OCI-LY7 (cell line): ENCODE results near the gene DIRAS1. TPM values are rescaled to one million over a fixed set of nuclear protein-coding genes. Genes with fewer than 3 reads are reported as not detected.

Source experiments
- BruUV-seq: library from RNA; stranded (reverse); fragments of 400-500 nt; replicated peaks from 2 replicates; lab custom pipeline; 2021; lab: Mats Ljungman, UMichigan
- CTCF ChIA-PET: fragments of 300-600 bp; sonication (Branson Sonifier 250); formaldehyde crosslinking; loops from one replicate; lab custom pipeline; 2022; ENCODE audit warnings: antibody characterized with exemption; ENCODE audit not compliant: unreplicated experiment; lab: Charles Lee
- POLR2A ChIA-PET: fragments of 300-600 bp; sonication (Branson Sonifier 250); formaldehyde crosslinking; loops from one replicate; lab custom pipeline; 2022; ENCODE audit warnings: antibody characterized with exemption; lab: Charles Lee
- DNase-seq: peaks from one replicate; pipeline ENCODE4 v3.0.0-alpha.2; 2015; ENCODE audit warnings: low spot score
- H2AFZ ChIP-seq: fragments of 200-600 bp; sonication (generic), shearing (Covaris generic); 2 replicates; pipeline ENCODE4 v1.6.1; 2014; ENCODE audit warnings: mild to moderate bottlenecking, antibody characterized with exemption, low read length, moderate library complexity
- H3K27ac ChIP-seq: fragments of 200-600 bp; sonication (generic); 2 replicates; pipeline ENCODE4 v1.5.1; 2014; ENCODE audit warnings: mixed run types, low read depth, mild to moderate bottlenecking, moderate library complexity, low read length, inconsistent platforms; ENCODE audit not compliant: poor library complexity, severe bottlenecking
- H3K36me3 ChIP-seq: fragments of 200-600 bp; sonication (generic); 2 replicates; pipeline ENCODE4 v1.6.1; 2014; ENCODE audit warnings: mild to moderate bottlenecking, antibody characterized with exemption, low read length, moderate library complexity, mixed read lengths; ENCODE audit not compliant: insufficient read depth
- H3K4me1 ChIP-seq: fragments of 200-600 bp; sonication (generic); 2 replicates; pipeline ENCODE4 v1.5.1; 2014; ENCODE audit warnings: mild to moderate bottlenecking, low read length; ENCODE audit not compliant: insufficient read depth, poor library complexity, severe bottlenecking
- H3K4me2 ChIP-seq: fragments of 200-600 bp; sonication (generic); 2 replicates; pipeline ENCODE4 v1.6.1; 2014; ENCODE audit warnings: mild to moderate bottlenecking, low read length
- H3K4me3 ChIP-seq: fragments of 200-600 bp; sonication (generic); 2 replicates; pipeline ENCODE4 v1.5.1; 2014; ENCODE audit warnings: mild to moderate bottlenecking, low read depth, low read length; ENCODE audit not compliant: poor library complexity, severe bottlenecking
- H3K79me2 ChIP-seq: fragments of 200-600 bp; sonication (generic); 2 replicates; pipeline ENCODE4 v1.6.1; 2016; ENCODE audit warnings: low read depth, mild to moderate bottlenecking, low read length, moderate library complexity, mixed read lengths; ENCODE audit not compliant: insufficient read depth
- H3K9me2 ChIP-seq: fragments of 200-600 bp; sonication (generic); 2 replicates; pipeline ENCODE4 v1.6.1; 2016; ENCODE audit warnings: mild to moderate bottlenecking, low read length, mixed read lengths; ENCODE audit not compliant: insufficient read depth
- H3K9me3 ChIP-seq: fragments of 200-600 bp; sonication (generic); 2 replicates; pipeline ENCODE4 v1.6.1; 2014; ENCODE audit warnings: mild to moderate bottlenecking, mixed run types, low read length, mixed read lengths
- H4K20me1 ChIP-seq: fragments of 200-600 bp; sonication (generic); 2 replicates; pipeline ENCODE4 v1.6.1; 2014; ENCODE audit warnings: mild to moderate bottlenecking, antibody characterized with exemption, low read length, moderate library complexity, mixed read lengths; ENCODE audit not compliant: insufficient read depth
- EZH2phosphoT487 ChIP-seq: fragments of 200-600 bp; sonication (generic); IDR thresholded peaks from 2 replicates; pipeline ENCODE4 v1.6.1; 2018; ENCODE audit warnings: low read depth, borderline replicate concordance, mild to moderate bottlenecking, mixed run types, antibody characterized with exemption, low read length, moderate library complexity, mixed read lengths
- intact Hi-C: fragments of 100-400 bp; cut with micrococcal nuclease; formaldehyde crosslinking; loops from one replicate; pipeline ENCODE4 v1.10.0; 2022; ENCODE audit not compliant: unreplicated experiment
- total RNA-seq, 2 experiments: library from RNA; depleted of rRNA in 1 of 2; stranded (reverse); fragments of >200 nt in 1 of 2; shearing (Covaris generic) in 1 of 2; gene quantifications; 2 replicates each; pipeline ENCODE4 v1.2.3, GENCODE V29; 2014 to 2022
- TF ChIP-seq, protein P1 (sequence below): fragments of 200-600 bp; sonication (generic); conservative IDR thresholded peaks from 2 replicates; pipeline ENCODE4 v1.5.1; 2014; ENCODE audit warnings: mild to moderate bottlenecking, antibody characterized with exemption, low read length, moderate library complexity, mixed read lengths

Gene DIRAS1
- total RNA-seq, 2 experiments from 2014 or later, result not detected

DNA sequence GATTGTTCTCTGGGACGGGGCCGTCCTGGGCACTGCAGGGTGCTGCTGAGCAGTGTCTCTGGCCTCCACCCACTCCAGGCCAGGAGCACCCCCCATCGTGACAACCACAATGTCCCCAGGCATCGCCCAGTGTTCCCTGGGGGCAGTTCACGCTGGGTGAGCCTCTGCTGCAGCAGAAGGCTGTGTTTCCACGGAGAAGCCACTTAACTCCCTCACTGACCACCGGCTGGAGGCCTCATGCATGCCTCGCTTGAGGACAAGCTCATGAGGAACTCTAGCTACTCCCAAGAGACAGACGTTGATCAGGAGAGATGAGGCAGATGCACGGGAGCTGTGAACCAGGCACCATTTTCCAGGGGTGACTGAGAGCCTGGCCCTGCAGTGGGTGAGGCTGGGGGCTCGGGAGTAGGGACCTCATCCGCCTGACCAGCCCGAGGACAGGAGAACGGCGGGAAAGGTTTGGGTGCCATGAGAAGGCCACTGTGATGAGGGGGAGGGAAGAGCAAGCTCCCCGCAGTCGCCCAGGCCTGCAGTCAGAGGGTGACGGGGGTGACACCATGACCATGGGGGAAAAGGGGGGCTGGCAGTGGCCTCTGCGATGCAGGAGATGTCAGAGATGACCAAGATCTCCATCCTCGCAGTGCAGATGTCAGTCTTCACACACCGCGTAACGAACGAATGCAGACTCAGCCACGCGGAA is 13.6 kb upstream of the DIRAS1 start:
- Histone ChIP-seq H3K36me3 (peaks cover 34% of the 10 kb centered on the region), H3K9me3 (no peaks in the 10 kb centered on the region), H3K27ac (no peak overlapping the region), H3K4me3 (no peak overlapping the region), H3K79me2 (peaks cover 7% of the 10 kb centered on the region; the same call in 1 of the 2 replicates), H3K9me2 (no peaks in the 10 kb centered on the region), H4K20me1 (no peaks in the 10 kb centered on the region), H3K4me1 (no peaks in the 10 kb centered on the region), H3K4me2 (no peak overlapping the region), H2AFZ (no peak overlapping the region)
- ChIA-PET CTCF (no interaction called here), POLR2A (no interaction called here)
- no TSS peak for BruUV-seq
- TF ChIP-seq EZH2phosphoT487, result no peak
- TF ChIP-seq, protein P1, sequence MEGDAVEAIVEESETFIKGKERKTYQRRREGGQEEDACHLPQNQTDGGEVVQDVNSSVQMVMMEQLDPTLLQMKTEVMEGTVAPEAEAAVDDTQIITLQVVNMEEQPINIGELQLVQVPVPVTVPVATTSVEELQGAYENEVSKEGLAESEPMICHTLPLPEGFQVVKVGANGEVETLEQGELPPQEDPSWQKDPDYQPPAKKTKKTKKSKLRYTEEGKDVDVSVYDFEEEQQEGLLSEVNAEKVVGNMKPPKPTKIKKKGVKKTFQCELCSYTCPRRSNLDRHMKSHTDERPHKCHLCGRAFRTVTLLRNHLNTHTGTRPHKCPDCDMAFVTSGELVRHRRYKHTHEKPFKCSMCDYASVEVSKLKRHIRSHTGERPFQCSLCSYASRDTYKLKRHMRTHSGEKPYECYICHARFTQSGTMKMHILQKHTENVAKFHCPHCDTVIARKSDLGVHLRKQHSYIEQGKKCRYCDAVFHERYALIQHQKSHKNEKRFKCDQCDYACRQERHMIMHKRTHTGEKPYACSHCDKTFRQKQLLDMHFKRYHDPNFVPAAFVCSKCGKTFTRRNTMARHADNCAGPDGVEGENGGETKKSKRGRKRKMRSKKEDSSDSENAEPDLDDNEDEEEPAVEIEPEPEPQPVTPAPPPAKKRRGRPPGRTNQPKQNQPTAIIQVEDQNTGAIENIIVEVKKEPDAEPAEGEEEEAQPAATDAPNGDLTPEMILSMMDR, result no peak
- no peak for DNase-seq
- intact Hi-C loops, result no loop called here

DNA sequence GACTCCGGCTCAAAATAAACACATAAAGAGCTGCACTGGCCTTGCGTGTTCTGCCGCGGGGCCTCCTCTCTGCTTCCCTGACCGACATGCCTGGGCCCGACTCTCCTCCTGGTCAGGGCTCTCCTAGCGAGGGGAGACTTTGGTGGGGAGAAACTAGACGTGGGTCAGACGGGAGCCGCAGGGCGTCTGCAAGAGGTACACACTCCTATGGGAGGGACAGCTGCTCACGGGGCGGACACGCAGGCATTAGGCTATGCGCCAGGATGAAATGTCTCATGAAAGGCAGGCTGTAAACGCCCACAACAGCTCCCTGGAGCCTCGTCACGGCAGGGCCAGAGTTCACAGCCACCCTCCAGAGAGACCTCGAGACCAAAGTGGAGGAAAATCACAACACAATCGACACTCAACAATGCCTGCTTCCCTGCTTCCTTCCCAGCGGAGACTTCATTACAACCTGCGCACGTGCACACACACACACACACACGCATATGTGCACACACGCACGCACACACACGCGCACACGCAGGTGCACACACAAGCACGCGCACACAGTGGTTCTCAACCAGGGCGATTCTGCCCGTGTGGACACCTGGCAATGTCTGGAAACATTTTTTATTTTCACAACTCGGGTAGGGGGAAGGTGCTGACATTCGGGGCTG is 12.9 kb upstream of the DIRAS1 start:
- H3K9me3 ChIP-seq, result no peaks in the 10 kb centered on the region
- no peak overlapping the region for H3K4me2 ChIP-seq
- no peaks in the 10 kb centered on the region for H3K4me1 ChIP-seq
- TF ChIP-seq, protein P1, result no peak
- no peak for TF ChIP-seq EZH2phosphoT487
- H3K9me2 ChIP-seq, result no peaks in the 10 kb centered on the region
- ChIA-PET CTCF (no interaction called here), POLR2A (no interaction called here)
- no peaks in the 10 kb centered on the region for H4K20me1 ChIP-seq
- H3K4me3 ChIP-seq, result no peak overlapping the region
- no peak overlapping the region for H3K27ac ChIP-seq
- H3K36me3 ChIP-seq, result peaks cover 34% of the 10 kb centered on the region
- H2AFZ ChIP-seq, result no peak overlapping the region
- no TSS peak for BruUV-seq
- intact Hi-C loops, result no loop called here
- H3K79me2 ChIP-seq, result peaks cover 1% of the 10 kb centered on the region; the same call in 1 of the 2 replicates
- DNase-seq, result no peak

DNA sequence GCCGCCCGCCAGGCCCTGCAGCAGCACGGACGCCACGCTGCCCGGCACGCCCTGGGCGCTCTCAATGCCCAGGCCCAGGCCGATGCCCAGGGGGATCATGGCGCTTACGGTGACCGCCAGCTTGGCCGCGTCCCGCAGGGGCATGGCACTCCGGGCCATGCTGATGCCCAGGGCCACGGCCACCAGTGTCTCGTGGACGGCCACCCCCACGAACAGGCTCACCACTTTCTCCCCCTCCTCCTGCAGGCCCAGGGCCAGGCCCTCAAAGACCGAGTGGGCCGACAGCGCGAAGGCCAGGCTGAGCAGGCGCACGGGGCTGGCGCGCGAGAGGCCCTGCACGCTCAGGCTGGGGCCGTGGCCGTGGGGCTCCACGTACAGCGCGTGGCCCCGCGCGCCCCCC is 11.7 kb upstream of the DIRAS1 start:
- ChIA-PET POLR2A (no interaction called here), CTCF (no interaction called here)
- Histone ChIP-seq H3K27ac (no peak overlapping the region), H4K20me1 (no peaks in the 10 kb centered on the region), H2AFZ (no peak overlapping the region), H3K4me2 (no peak overlapping the region), H3K36me3 (peaks cover 34% of the 10 kb centered on the region), H3K4me1 (no peaks in the 10 kb centered on the region), H3K9me3 (no peaks in the 10 kb centered on the region), H3K79me2 (no peaks in the 10 kb centered on the region), H3K9me2 (no peaks in the 10 kb centered on the region), H3K4me3 (no peak overlapping the region)
- no TSS peak for BruUV-seq
- TF ChIP-seq EZH2phosphoT487, result no peak
- TF ChIP-seq, protein P1, result no peak
- intact Hi-C loops, result no loop called here
- no peak for DNase-seq
